Breast epithelium (tissue), 3 donors: ENCODE measurements around the gene DCHS2.

Experiments used
- CTCF ChIP-seq, 3 donors: fragments of 450-650 bp; IDR thresholded peaks; one replicate each; pipeline ENCODE4 v1.5.1; 2016 to 2017; ENCODE audit warnings: antibody characterized with exemption in 3 of 3, mild to moderate bottlenecking in 3 of 3, moderate library complexity in 3 of 3
- POLR2AphosphoS5 ChIP-seq, 3 donors: sonication (generic); formaldehyde crosslinking; IDR thresholded peaks; one replicate each; pipeline ENCODE4 v1.6.1; 2017; ENCODE audit warnings: antibody characterized with exemption in 3 of 3

- no peak for TF ChIP-seq CTCF (IDR thresholded peaks at IDR 0.05)
- TF ChIP-seq POLR2AphosphoS5 (IDR thresholded peaks at IDR 0.05) = no peak
These were observed 84.2 kb downstream of the DCHS2 start for GRCh38 chr4:154407443-154407842.
